ENCODE results near the gene ATF7IP2. TPM values are rescaled to one million over a fixed set of nuclear protein-coding genes. Genes with fewer than 3 reads are reported as not detected.
A peak's percentile ranks its signal among the peaks of the same experiment; 100 is the strongest.

ATF7IP2 gene
- total and polyA plus RNA-seq, 2 of the 13 experiments (the other 11 are each of a cell fraction or from before 2014, with no cell fraction given): 117 to 217 TPM

GRCh38 chr16:10520869-10521578, 135.2 kb downstream of the ATF7IP2 start (continued):
- TF ChIP-seq ZBTB10 (CRISPR knock-in tag; IDR thresholded peaks at IDR 0.05; ENCODE audit: borderline replicate concordance) (no peak), FOXK1 (CRISPR knock-in tag; IDR thresholded peaks at IDR 0.05; ENCODE audit: borderline replicate concordance, low read depth) (no peak), BRCA1 (CRISPR knock-in tag; IDR thresholded peaks at IDR 0.05) (0 out of 2 replicates have a peak, but pooled peaks have one; percentile 71), RFX3 (CRISPR knock-in tag; IDR thresholded peaks at IDR 0.05) (no peak), HIVEP1 (CRISPR knock-in tag; IDR thresholded peaks at IDR 0.05) (no peak), ZNF296 (CRISPR knock-in tag; conservative IDR thresholded peaks at IDR 0.05) (no peak), ZNF570 (CRISPR knock-in tag; IDR thresholded peaks at IDR 0.05; ENCODE audit: borderline replicate concordance) (no peak), ESRRA (CRISPR knock-in tag; IDR thresholded peaks at IDR 0.05; ENCODE audit: low read depth) (no peak), ZNF281 (CRISPR knock-in tag; IDR thresholded peaks at IDR 0.05; ENCODE audit: borderline replicate concordance) (0 out of 2 replicates have a peak, but pooled peaks have one; percentile 39), CTCF (CRISPR knock-in tag; IDR thresholded peaks at IDR 0.05) (no peak), ZNF263 (CRISPR knock-in tag; IDR thresholded peaks at IDR 0.05) (0 out of 2 replicates have a peak, but pooled peaks have one; percentile 14), ZFY (CRISPR knock-in tag; IDR thresholded peaks at IDR 0.05) (peak; percentile 3; the same call in 1 of the 2 replicates), FOXJ3 (CRISPR knock-in tag; IDR thresholded peaks at IDR 0.05; ENCODE audit: borderline replicate concordance) (peak; percentile 12; the same call in 1 of the 2 replicates), FOXK2 (IDR thresholded peaks at IDR 0.05) (no peak), TEAD2 (CRISPR knock-in tag; IDR thresholded peaks at IDR 0.05) (no peak), ZFX (CRISPR knock-in tag; IDR thresholded peaks at IDR 0.05; ENCODE audit: low read depth) (no peak), GATAD1 (CRISPR knock-in tag; IDR thresholded peaks at IDR 0.05) (0 out of 2 replicates have a peak, but pooled peaks have one; percentile 7), IRF2 (CRISPR knock-in tag; IDR thresholded peaks at IDR 0.05) (no peak), ZC3H4 (CRISPR knock-in tag; IDR thresholded peaks at IDR 0.05; ENCODE audit: borderline replicate concordance) (no peak), TERF1 (CRISPR knock-in tag; IDR thresholded peaks at IDR 0.05) (no peak)
